GM12878 (cell line): ENCODE data around the gene LRRC3B. TPM values are rescaled to one million over a fixed set of nuclear protein-coding genes. Genes with fewer than 3 reads are reported as not detected.

Experiments used
- ATAC-seq: fragments of 200-7000 bp; cut with Tn5 transposase; 3 replicates; pipeline ENCODE4 v1.9.1; 2020; ENCODE audit warnings: mild to moderate bottlenecking, moderate library complexity
- BruUV-seq: library from RNA; stranded (reverse); fragments of 400-500 nt; replicated peaks from 2 replicates; lab custom pipeline; 2021; lab: Mats Ljungman, UMichigan
- CTCF ChIA-PET: fragments of 300-600 bp; sonication (Branson Sonifier 250); formaldehyde crosslinking; extraction: SDS; loops from one replicate; lab custom pipeline; 2021; ENCODE audit warnings: inconsistent platforms; lab: Yijun Ruan, JAX
- POLR2A ChIA-PET: fragments of 350-600 bp; formaldehyde crosslinking; extraction: SDS; loops from one replicate; lab custom pipeline; 2021; ENCODE audit warnings: inconsistent platforms; lab: Charles Lee
- RAD21 ChIA-PET: fragments of 300-600 bp; sonication (Branson Sonifier 250); formaldehyde crosslinking; loops from one replicate; lab custom pipeline; 2023; ENCODE audit warnings: antibody characterized with exemption; ENCODE audit not compliant: unreplicated experiment; lab: Charles Lee
- SMC1A ChIA-PET: fragments of 300-600 bp; sonication (Branson Sonifier 250); formaldehyde crosslinking; loops from one replicate; lab custom pipeline; 2023; ENCODE audit not compliant: unreplicated experiment, uncharacterized antibody; lab: Charles Lee
- DNase-seq: peaks from one replicate; pipeline ENCODE4 v3.0.0-alpha.2; 2011; ENCODE audit warnings: low read depth, low spot score
- FAIRE-seq: peaks from 3 replicates; lab custom pipeline; 2011; peaks lifted over from hg19 to GRCh38; lab: Jason Lieb, UNC
- H2AFZ ChIP-seq: 2 replicates; pipeline ENCODE4 v1.6.0; 2011; ENCODE audit warnings: low read depth, low read length, control low read depth; ENCODE audit not compliant: control insufficient read depth
- H3K27ac ChIP-seq: 2 replicates; pipeline ENCODE4 v1.5.1; 2011; ENCODE audit warnings: control low read depth; ENCODE audit not compliant: control insufficient read depth, insufficient read depth
- H3K27me3 ChIP-seq, 2 experiments: replicated peaks in 1 of 2; 2 replicates each; pipeline versions ENCODE4 v1.6.0 to v1.6.1; 2011; ENCODE audit warnings: low read length in 1 of 2; ENCODE audit not compliant: control insufficient read depth in 2 of 2, insufficient read depth in 2 of 2
- H3K36me3 ChIP-seq, 2 experiments: 2 replicates each; pipeline ENCODE4 v1.5.1; 2011; ENCODE audit warnings: low read length in 1 of 2; ENCODE audit not compliant: control insufficient read depth in 2 of 2, insufficient read depth in 2 of 2
- H3K4me1 ChIP-seq: 2 replicates; pipeline ENCODE4 v1.6.1; 2011; ENCODE audit warnings: mild to moderate bottlenecking, low read length, moderate library complexity, mixed read lengths; ENCODE audit not compliant: control insufficient read depth, insufficient read depth
- H3K4me2 ChIP-seq: 2 replicates; pipeline ENCODE4 v1.6.0; 2011; ENCODE audit warnings: control low read depth; ENCODE audit not compliant: control insufficient read depth, insufficient read depth
- H3K4me3 ChIP-seq: fragments of 200-600 bp; sonication (generic); 2 replicates; pipeline ENCODE4 v1.5.1; 2016
- H3K79me2 ChIP-seq: 2 replicates; pipeline ENCODE4 v1.6.0; 2011; ENCODE audit warnings: low read length; ENCODE audit not compliant: control insufficient read depth, insufficient read depth
- H3K9ac ChIP-seq: 2 replicates; pipeline ENCODE4 v1.8.0; 2011; ENCODE audit warnings: low read length, control low read depth, mixed read lengths; ENCODE audit not compliant: control insufficient read depth, insufficient read depth
- H3K9me3 ChIP-seq: replicated peaks from 3 replicates; pipeline ENCODE4 v1.5.1; 2011; ENCODE audit warnings: mild to moderate bottlenecking, low read length; ENCODE audit not compliant: control insufficient read depth, insufficient read depth
- H4K20me1 ChIP-seq: 2 replicates; pipeline ENCODE4 v1.6.0; 2011; ENCODE audit not compliant: control insufficient read depth, insufficient read depth
- BRCA1 ChIP-seq: IDR thresholded peaks from 2 replicates; pipeline ENCODE4 v1.6.1; 2011; ENCODE audit warnings: low read depth, low read length, improper control_type of control experiment
- MEF2A ChIP-seq: IDR thresholded peaks from 2 replicates; pipeline ENCODE4 v1.6.1; 2011; ENCODE audit warnings: low read depth, mild to moderate bottlenecking, low read length, moderate library complexity; ENCODE audit not compliant: insufficient read depth
- MXI1 ChIP-seq: fragments of 150-350 bp; IDR thresholded peaks from 2 replicates; pipeline ENCODE4 v1.6.1; 2011; ENCODE audit warnings: low read depth, mild to moderate bottlenecking, inconsistent platforms, low read length, improper control_type of control experiment
- MYC ChIP-seq: IDR thresholded peaks from 2 replicates; pipeline ENCODE4 v1.6.1; 2011; ENCODE audit warnings: mild to moderate bottlenecking, low read length, moderate library complexity, inconsistent platforms; ENCODE audit not compliant: insufficient read depth, insufficient replicate concordance, insufficient read length, severe bottlenecking
- SMAD1 ChIP-seq: fragments of 450-650 bp; IDR thresholded peaks from 2 replicates; pipeline ENCODE4 v1.6.1; 2018; ENCODE audit warnings: mild to moderate bottlenecking, low read depth; ENCODE audit not compliant: partially characterized antibody
- SMC3 ChIP-seq: IDR thresholded peaks from 2 replicates; pipeline ENCODE4 v1.6.1; 2011; ENCODE audit warnings: low read length, improper control_type of control experiment, borderline replicate concordance
- SRF ChIP-seq, 2 experiments: IDR thresholded peaks; 2 replicates each; pipeline ENCODE4 v1.6.1; 2011; ENCODE audit warnings: low read depth in 2 of 2, low read length in 2 of 2, mild to moderate bottlenecking in 1 of 2, moderate library complexity in 1 of 2
- STAT1 ChIP-seq: fragments of 450-650 bp; conservative IDR thresholded peaks from 2 replicates; pipeline ENCODE4 v1.6.1; 2014; ENCODE audit warnings: antibody characterized with exemption, mild to moderate bottlenecking
- SUZ12 ChIP-seq: fragments of 200-600 bp; sonication (generic); IDR thresholded peaks from one replicate; pipeline ENCODE4 v1.6.1; 2018; ENCODE audit warnings: antibody characterized with exemption, mild to moderate bottlenecking; ENCODE audit not compliant: unreplicated experiment
- ZNF217 ChIP-seq: fragments of 450-650 bp; IDR thresholded peaks from 2 replicates; pipeline ENCODE4 v1.6.1; 2017; ENCODE audit warnings: antibody characterized with exemption, mild to moderate bottlenecking
- WGBS: methylation state at CpG from one replicate; pipeline ENCODE4 v1.1.6; 2016; ENCODE audit warnings: low lambda C conversion rate; ENCODE audit not compliant: insufficient replicate concordance, insufficient coverage; ENCODE audit errors: missing lambda C conversion rate; 5-methylcytosine and 5-hydroxymethylcytosine counted together
- in situ Hi-C: fragments of 300-500 bp; cut with MboI; formaldehyde crosslinking; loops from 9 replicates; pipeline ENCODE4 v1.14.3; 2018; ENCODE audit warnings: mixed read lengths
- intact Hi-C: fragments of 100-400 bp; cut with micrococcal nuclease; formaldehyde crosslinking; loops from one replicate; pipeline ENCODE4 v1.14.2; 2022; ENCODE audit not compliant: unreplicated experiment
- polyA plus RNA-seq, 11 experiments: library from polyadenylated mRNA; depleted of rRNA in 4 of 11; unstranded in 6 of 11; stranded (reverse) in 5 of 11; fragments of >200 nt; fragmentation: Nextera tagmentation in 4 of 11; fragmentation: Illumina TruSeq in 1 of 11; extraction: Ambion mirVana in 4 of 11; extraction: Trizol in 1 of 11; gene quantifications; 1 replicate in 1 of 11; 2 replicates in 10 of 11; pipeline versions ENCODE4 v1.2.1 to v1.2.3, GENCODE V29; 2011 to 2016; ENCODE audit warnings: inconsistent platforms in 2 of 11, missing spikeins in 2 of 11, low read depth in 1 of 11
- total RNA-seq, 4 experiments: library from RNA; depleted of rRNA in 3 of 4; stranded (reverse); fragments of >200 nt in 3 of 4; fragmentation: Illumina TruSeq in 1 of 4; extraction: Trizol in 1 of 4; gene quantifications; 2 replicates each; pipeline versions ENCODE4 v1.2.1 to v1.2.3, GENCODE V29; 2013 to 2021
- TF ChIP-seq, protein P1 (sequence below): IDR thresholded peaks from 2 replicates; pipeline ENCODE4 v1.6.1; 2012; ENCODE audit warnings: low read depth, low read length, improper control_type of control experiment
- TF ChIP-seq, protein P2 (sequence below): IDR thresholded peaks from 2 replicates; pipeline ENCODE4 v1.6.1; 2012; ENCODE audit warnings: low read depth, low read length, improper control_type of control experiment
- TF ChIP-seq, protein P3 (sequence below): IDR thresholded peaks from 2 replicates; pipeline ENCODE4 v1.6.1; 2011; ENCODE audit warnings: low read depth, mild to moderate bottlenecking, low read length, moderate library complexity, borderline replicate concordance; ENCODE audit errors: extremely low read depth
- TF ChIP-seq, protein P4 (sequence below): fragments of 150-350 bp; IDR thresholded peaks from 2 replicates; pipeline ENCODE4 v1.6.1; 2016; ENCODE audit warnings: low read depth, low read length

Gene LRRC3B
- total and polyA plus RNA-seq, 10 of the 15 experiments (the other 5 are each of a cell fraction or from before 2014, with no cell fraction given): not detected

DNA sequence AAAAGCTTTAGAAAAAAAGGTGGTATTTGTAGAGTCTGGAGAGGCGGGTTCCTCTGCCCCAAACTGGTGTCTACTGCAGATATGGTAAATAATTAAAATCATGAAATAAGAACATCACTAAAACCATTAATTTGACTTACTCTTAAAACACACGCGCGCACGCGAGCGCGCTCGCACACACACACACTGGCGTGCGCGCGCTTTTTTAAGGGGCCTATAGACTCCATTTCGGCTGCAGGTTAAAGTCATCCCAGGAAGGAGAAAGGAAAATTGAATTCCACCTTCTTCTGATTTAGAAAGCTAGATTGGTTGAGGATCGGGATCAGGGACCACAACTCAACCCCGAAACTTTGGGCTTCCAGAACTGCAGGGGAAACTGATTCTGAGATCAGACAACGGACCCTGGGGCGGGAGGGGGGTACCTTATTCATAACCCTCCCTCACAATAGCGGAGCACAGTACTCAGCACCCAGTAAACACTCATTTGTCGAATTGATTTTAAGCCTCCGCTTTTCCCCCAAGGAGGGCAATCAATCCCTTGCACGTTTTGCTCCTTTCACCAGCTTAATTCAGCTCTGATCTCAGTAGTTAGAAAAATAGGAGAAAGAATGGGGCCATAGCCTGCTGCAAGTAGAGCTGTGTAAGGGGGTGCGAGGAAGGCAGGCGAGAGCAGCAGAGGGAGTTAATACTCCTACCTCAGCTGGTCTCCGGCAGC is 509 bp upstream of the LRRC3B start:
- Histone ChIP-seq H3K4me3 (no peak overlapping the region), H3K36me3 (no peaks in the 10 kb centered on the region), H3K9me3 (no peaks in the 10 kb centered on the region), H4K20me1 (no peaks in the 10 kb centered on the region), H3K4me1 (no peaks in the 10 kb centered on the region), H2AFZ (no peak overlapping the region), H3K79me2 (no peaks in the 10 kb centered on the region), H3K27ac (no peak overlapping the region), H3K27me3 (peaks cover 0 to 3% of the 10 kb centered on the region in 2 experiments; a peak in 3 of 4 replicates), H3K4me2 (no peak overlapping the region), H3K9ac (no peak overlapping the region)
- WGBS: 47% methylated on average over 25 of the region's 25 CpGs
- DNase-seq: no peak
- intact Hi-C loops: no loop called here
- RAD21 ChIA-PET: no interaction called here
- BruUV-seq: no TSS peak
- SMC1A ChIA-PET: interaction anchor here (1.2 kb wide), 1 partner anchor 9 kb away, joined by 3 read pairs; no protein-coding TSS in a partner anchor
- CTCF ChIA-PET: no interaction called here
- in situ Hi-C loops: no loop called here
- no peak for ATAC-seq
- POLR2A ChIA-PET: no interaction called here
- FAIRE-seq: no peak
- TF ChIP-seq, protein P1, sequence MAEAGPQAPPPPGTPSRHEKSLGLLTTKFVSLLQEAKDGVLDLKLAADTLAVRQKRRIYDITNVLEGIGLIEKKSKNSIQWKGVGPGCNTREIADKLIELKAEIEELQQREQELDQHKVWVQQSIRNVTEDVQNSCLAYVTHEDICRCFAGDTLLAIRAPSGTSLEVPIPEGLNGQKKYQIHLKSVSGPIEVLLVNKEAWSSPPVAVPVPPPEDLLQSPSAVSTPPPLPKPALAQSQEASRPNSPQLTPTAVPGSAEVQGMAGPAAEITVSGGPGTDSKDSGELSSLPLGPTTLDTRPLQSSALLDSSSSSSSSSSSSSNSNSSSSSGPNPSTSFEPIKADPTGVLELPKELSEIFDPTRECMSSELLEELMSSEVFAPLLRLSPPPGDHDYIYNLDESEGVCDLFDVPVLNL: no peak
- TF ChIP-seq SMC3 (no peak), SRF (IDR thresholded peaks at IDR 0.05; ENCODE audit: low read depth in 2 of 2, low read length in 2 of 2) (no peak), MXI1 (no peak), ZNF217 (no peak), MEF2A (no peak), SUZ12 (no peak), BRCA1 (no peak), STAT1 (no peak), SMAD1 (no peak), MYC (no peak)
- TF ChIP-seq, protein P2, sequence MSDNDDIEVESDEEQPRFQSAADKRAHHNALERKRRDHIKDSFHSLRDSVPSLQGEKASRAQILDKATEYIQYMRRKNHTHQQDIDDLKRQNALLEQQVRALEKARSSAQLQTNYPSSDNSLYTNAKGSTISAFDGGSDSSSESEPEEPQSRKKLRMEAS: no peak
- TF ChIP-seq, protein P3, sequence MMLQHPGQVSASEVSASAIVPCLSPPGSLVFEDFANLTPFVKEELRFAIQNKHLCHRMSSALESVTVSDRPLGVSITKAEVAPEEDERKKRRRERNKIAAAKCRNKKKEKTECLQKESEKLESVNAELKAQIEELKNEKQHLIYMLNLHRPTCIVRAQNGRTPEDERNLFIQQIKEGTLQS: no peak
- TF ChIP-seq, protein P4, sequence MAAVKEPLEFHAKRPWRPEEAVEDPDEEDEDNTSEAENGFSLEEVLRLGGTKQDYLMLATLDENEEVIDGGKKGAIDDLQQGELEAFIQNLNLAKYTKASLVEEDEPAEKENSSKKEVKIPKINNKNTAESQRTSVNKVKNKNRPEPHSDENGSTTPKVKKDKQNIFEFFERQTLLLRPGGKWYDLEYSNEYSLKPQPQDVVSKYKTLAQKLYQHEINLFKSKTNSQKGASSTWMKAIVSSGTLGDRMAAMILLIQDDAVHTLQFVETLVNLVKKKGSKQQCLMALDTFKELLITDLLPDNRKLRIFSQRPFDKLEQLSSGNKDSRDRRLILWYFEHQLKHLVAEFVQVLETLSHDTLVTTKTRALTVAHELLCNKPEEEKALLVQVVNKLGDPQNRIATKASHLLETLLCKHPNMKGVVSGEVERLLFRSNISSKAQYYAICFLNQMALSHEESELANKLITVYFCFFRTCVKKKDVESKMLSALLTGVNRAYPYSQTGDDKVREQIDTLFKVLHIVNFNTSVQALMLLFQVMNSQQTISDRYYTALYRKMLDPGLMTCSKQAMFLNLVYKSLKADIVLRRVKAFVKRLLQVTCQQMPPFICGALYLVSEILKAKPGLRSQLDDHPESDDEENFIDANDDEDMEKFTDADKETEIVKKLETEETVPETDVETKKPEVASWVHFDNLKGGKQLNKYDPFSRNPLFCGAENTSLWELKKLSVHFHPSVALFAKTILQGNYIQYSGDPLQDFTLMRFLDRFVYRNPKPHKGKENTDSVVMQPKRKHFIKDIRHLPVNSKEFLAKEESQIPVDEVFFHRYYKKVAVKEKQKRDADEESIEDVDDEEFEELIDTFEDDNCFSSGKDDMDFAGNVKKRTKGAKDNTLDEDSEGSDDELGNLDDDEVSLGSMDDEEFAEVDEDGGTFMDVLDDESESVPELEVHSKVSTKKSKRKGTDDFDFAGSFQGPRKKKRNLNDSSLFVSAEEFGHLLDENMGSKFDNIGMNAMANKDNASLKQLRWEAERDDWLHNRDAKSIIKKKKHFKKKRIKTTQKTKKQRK: no peak
